MM.1S (cell line): ENCODE data around the gene KCNH1.

Source experiments
- DNase-seq: peaks from one replicate; pipeline ENCODE4 v3.0.0-alpha.2; 2015
- H2AFZ ChIP-seq: fragments of 300-600 bp; sonication (generic); 2 replicates; pipeline ENCODE4 v1.6.0; 2016; ENCODE audit warnings: antibody characterized with exemption, low read length
- H3F3A ChIP-seq: fragments of 300-600 bp; sonication (generic); 2 replicates; pipeline ENCODE4 v1.6.1; 2016; ENCODE audit warnings: mild to moderate bottlenecking, antibody characterized with exemption, low read length, moderate library complexity, mixed read lengths; ENCODE audit not compliant: insufficient read depth
- H3K27ac ChIP-seq: fragments of 300-600 bp; sonication (generic); 2 replicates; pipeline ENCODE4 v1.5.1; 2016; ENCODE audit warnings: mild to moderate bottlenecking, low read length
- H3K27me3 ChIP-seq: fragments of 300-600 bp; sonication (generic); replicated peaks from 2 replicates; pipeline ENCODE4 v1.6.0; 2016; ENCODE audit warnings: low read length; ENCODE audit not compliant: insufficient read depth
- H3K36me3 ChIP-seq: fragments of 300-600 bp; sonication (generic); replicated peaks from 2 replicates; pipeline ENCODE4 v1.6.1; 2016; ENCODE audit warnings: mild to moderate bottlenecking, low read length, mixed read lengths; ENCODE audit not compliant: insufficient read depth
- H3K4me1 ChIP-seq: fragments of 300-600 bp; sonication (generic); 2 replicates; pipeline ENCODE4 v1.6.1; 2016; ENCODE audit warnings: low read length, mixed read lengths
- H3K4me2 ChIP-seq: fragments of 300-600 bp; sonication (generic); 2 replicates; pipeline ENCODE4 v1.6.0; 2016; ENCODE audit warnings: low read depth, low read length
- H3K4me3 ChIP-seq: fragments of 300-600 bp; sonication (generic); 2 replicates; pipeline ENCODE4 v1.5.1; 2016; ENCODE audit warnings: low read length, mixed read lengths
- H3K79me2 ChIP-seq: fragments of 300-600 bp; sonication (generic); 2 replicates; pipeline ENCODE4 v1.6.1; 2016; ENCODE audit warnings: mixed run types, low read length, mixed read lengths
- H3K9ac ChIP-seq: fragments of 300-600 bp; sonication (generic); 2 replicates; pipeline ENCODE4 v1.6.1; 2016; ENCODE audit warnings: low read length, mixed read lengths
- H3K9me2 ChIP-seq: fragments of 300-600 bp; sonication (generic); replicated peaks from 2 replicates; pipeline ENCODE4 v1.6.1; 2016; ENCODE audit warnings: mild to moderate bottlenecking, low read length, mixed read lengths; ENCODE audit not compliant: insufficient read depth
- H3K9me3 ChIP-seq: fragments of 300-600 bp; sonication (generic); replicated peaks from 2 replicates; pipeline ENCODE4 v1.6.1; 2016; ENCODE audit warnings: mild to moderate bottlenecking, low read length, mixed read lengths; ENCODE audit not compliant: insufficient read depth
- H4K20me1 ChIP-seq: fragments of 300-600 bp; sonication (generic); 2 replicates; pipeline ENCODE4 v1.6.1; 2016; ENCODE audit warnings: mild to moderate bottlenecking, low read length, moderate library complexity, mixed read lengths; ENCODE audit not compliant: insufficient read depth
- CTCF ChIP-seq: fragments of 300-600 bp; sonication (generic); IDR thresholded peaks from 2 replicates; pipeline ENCODE4 v1.5.1; 2016; ENCODE audit warnings: antibody characterized with exemption, low read length, mixed read lengths
- EZH2 ChIP-seq: fragments of 300-600 bp; sonication (generic); optimal IDR thresholded peaks from 2 replicates; pipeline ENCODE3; 2017; ENCODE audit warnings: low read depth, mild to moderate bottlenecking, antibody characterized with exemption, low read length, mixed read lengths
- EZH2phosphoT487 ChIP-seq: fragments of 300-600 bp; sonication (generic); IDR thresholded peaks from 2 replicates; pipeline ENCODE4 v1.6.1; 2018; ENCODE audit warnings: antibody characterized with exemption, low read length

KCNH1 gene

DNA sequence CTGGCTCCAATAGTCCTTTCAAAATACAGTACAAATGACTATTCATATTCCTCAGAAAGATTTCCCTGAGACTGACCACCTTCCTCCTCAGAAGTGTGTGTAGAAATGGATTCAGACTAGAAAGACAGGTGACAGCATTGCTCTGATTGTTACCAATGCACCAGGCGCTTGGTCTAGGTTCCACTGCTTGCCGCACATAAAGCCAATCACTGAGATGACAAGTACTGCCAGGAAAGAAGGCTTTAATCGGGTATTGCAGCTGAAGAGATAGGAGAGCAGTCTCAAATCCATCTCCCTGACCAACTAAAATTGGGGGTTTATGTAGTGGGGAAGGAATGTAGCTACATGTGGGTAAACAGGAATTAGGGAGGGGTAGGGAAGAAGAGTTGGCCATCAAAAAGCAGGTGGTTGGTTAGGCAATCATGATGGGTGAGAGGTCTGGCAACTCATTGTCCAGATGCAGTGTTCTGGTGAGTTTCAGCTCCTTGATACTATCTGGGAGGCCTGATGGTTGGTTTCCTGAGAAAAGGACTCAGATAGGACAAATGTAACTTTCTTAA, 98.0 kb downstream of the KCNH1 start:
- Histone ChIP-seq H3K27ac (no peak overlapping the region), H3K79me2 (no peaks in the 10 kb centered on the region), H3K9me3 (no peaks in the 10 kb centered on the region), H3K9me2 (no peaks in the 10 kb centered on the region), H3K27me3 (no peaks in the 10 kb centered on the region), H3K4me2 (no peak overlapping the region), H4K20me1 (no peaks in the 10 kb centered on the region), H3K4me3 (no peak overlapping the region), H3K9ac (no peak overlapping the region), H3K4me1 (no peaks in the 10 kb centered on the region), H2AFZ (no peak overlapping the region), H3K36me3 (no peaks in the 10 kb centered on the region), H3F3A (no peaks in the 10 kb centered on the region)
- TF ChIP-seq CTCF, result no peak
- TF ChIP-seq EZH2, result no peak
- no peak for TF ChIP-seq EZH2phosphoT487
- DNase-seq, result no peak

DNA sequence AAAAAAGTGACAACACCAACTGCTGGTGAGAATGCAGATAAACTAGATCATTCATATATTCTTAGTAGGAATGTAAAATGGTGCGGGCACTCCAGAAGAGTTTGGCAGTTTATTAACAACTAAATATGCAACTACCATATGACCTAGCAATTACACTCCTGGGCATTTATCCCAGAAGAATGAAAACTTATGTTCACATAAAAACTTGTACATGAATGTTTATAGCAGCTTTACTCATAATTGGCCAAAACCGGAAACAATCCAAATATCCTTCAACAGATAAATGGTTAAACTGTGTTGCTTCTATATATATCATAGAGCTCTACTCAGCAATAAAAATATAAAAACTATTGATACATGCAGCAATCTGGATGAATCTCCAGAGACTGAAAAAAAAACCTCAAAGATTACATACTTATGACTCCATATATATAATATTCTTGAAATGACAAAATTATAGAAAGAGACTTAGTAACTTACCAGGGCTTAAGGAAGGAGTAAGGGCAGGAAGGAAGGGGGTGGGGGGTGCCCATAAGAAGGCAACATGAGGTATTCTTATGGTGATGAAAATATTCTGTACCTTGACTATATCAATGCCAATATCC, 99.9 kb downstream of the KCNH1 start:
- Histone ChIP-seq H3K9me3 (no peaks in the 10 kb centered on the region), H3K4me3 (no peak overlapping the region), H3K4me2 (no peak overlapping the region), H3K4me1 (no peaks in the 10 kb centered on the region), H3F3A (no peaks in the 10 kb centered on the region), H3K9me2 (no peaks in the 10 kb centered on the region), H4K20me1 (no peaks in the 10 kb centered on the region), H3K27ac (no peak overlapping the region), H3K36me3 (no peaks in the 10 kb centered on the region), H3K79me2 (no peaks in the 10 kb centered on the region), H3K9ac (no peak overlapping the region), H2AFZ (no peak overlapping the region), H3K27me3 (no peaks in the 10 kb centered on the region)
- no peak for DNase-seq
- no peak for TF ChIP-seq EZH2
- no peak for TF ChIP-seq EZH2phosphoT487
- no peak for TF ChIP-seq CTCF

GRCh38 chr1:211024901-211025300, 109.0 kb downstream of the KCNH1 start:
- Histone ChIP-seq H3K9me3 (no peaks in the 10 kb centered on the region), H3K9me2 (no peaks in the 10 kb centered on the region), H3K4me3 (no peak overlapping the region), H3K4me1 (no peaks in the 10 kb centered on the region), H3F3A (no peaks in the 10 kb centered on the region), H3K27ac (no peak overlapping the region), H2AFZ (no peak overlapping the region), H3K4me2 (no peak overlapping the region), H3K36me3 (no peaks in the 10 kb centered on the region), H3K9ac (no peak overlapping the region), H4K20me1 (no peaks in the 10 kb centered on the region), H3K27me3 (no peaks in the 10 kb centered on the region), H3K79me2 (no peaks in the 10 kb centered on the region)
- no peak for DNase-seq
- no peak for TF ChIP-seq CTCF
- no peak for TF ChIP-seq EZH2phosphoT487
- TF ChIP-seq EZH2, result no peak
